Vagina (tissue), 2 donors: ENCODE data around the gene VSIG10.

ENCODE experiments used
- POLR2A ChIP-seq, 2 donors: fragments of 450-650 bp; IDR thresholded peaks; one replicate each; pipeline ENCODE4 v1.6.1; 2017; ENCODE audit warnings: antibody characterized with exemption in 2 of 2, mild to moderate bottlenecking in 2 of 2, moderate library complexity in 2 of 2
- POLR2AphosphoS5 ChIP-seq, 2 donors: sonication (generic); formaldehyde crosslinking; IDR thresholded peaks; one replicate each; pipeline ENCODE4 v1.9.0; 2017; ENCODE audit warnings: antibody characterized with exemption in 2 of 2, mild to moderate bottlenecking in 2 of 2, low read depth in 1 of 2; ENCODE audit not compliant: insufficient read depth in 1 of 2
- TF ChIP-seq, protein P1 (sequence below), 3 experiments: fragments of 450-650 bp in 2 of 3; fragments of 200-600 bp in 1 of 3; sonication (generic) in 1 of 3; IDR thresholded peaks; one replicate each; pipeline ENCODE4 v1.5.1; 2017 to 2019; ENCODE audit warnings: antibody characterized with exemption in 3 of 3, mild to moderate bottlenecking in 2 of 3, moderate library complexity in 2 of 3

DNA sequence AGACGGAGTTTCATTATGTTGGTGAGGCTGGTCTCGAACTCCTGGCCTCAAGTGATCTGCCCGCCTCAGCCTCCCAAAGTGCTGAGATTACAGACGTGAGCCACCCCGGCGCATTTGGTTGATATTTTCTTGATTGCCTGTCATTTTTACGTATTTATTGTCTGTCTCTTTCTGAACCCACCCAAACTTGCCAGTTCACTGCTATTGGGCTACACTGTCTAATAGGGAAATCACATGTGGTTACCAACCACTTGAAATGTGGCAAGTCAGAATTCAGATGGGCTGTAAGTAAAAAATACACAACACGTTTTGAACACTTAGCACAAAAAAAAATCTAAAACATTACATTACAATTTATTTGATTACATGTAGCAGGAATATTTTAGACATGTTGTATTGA, 44.9 kb downstream of the VSIG10 start:
- TF ChIP-seq, protein P1, sequence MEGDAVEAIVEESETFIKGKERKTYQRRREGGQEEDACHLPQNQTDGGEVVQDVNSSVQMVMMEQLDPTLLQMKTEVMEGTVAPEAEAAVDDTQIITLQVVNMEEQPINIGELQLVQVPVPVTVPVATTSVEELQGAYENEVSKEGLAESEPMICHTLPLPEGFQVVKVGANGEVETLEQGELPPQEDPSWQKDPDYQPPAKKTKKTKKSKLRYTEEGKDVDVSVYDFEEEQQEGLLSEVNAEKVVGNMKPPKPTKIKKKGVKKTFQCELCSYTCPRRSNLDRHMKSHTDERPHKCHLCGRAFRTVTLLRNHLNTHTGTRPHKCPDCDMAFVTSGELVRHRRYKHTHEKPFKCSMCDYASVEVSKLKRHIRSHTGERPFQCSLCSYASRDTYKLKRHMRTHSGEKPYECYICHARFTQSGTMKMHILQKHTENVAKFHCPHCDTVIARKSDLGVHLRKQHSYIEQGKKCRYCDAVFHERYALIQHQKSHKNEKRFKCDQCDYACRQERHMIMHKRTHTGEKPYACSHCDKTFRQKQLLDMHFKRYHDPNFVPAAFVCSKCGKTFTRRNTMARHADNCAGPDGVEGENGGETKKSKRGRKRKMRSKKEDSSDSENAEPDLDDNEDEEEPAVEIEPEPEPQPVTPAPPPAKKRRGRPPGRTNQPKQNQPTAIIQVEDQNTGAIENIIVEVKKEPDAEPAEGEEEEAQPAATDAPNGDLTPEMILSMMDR (IDR thresholded peaks at IDR 0.05) = no peak
- no peak for TF ChIP-seq POLR2A (IDR thresholded peaks at IDR 0.05)
- no peak for TF ChIP-seq POLR2AphosphoS5 (IDR thresholded peaks at IDR 0.05; ENCODE audit: insufficient read depth in 1 of 2, low read depth in 1 of 2)
